Measurements from ENCODE around the gene NUP50.

The NUP50 gene

GRCh38 chr22:45197606-45198462 is 34.1 kb downstream of the NUP50 start:
- H3K4me3 ChIP-seq (ENCODE audit: low read length): no peak overlapping the region
- peaks cover 56% of the 10 kb centered on the region for H3K36me3 ChIP-seq (ENCODE audit: insufficient read depth, low read length)
- no peak overlapping the region for H3K9ac ChIP-seq (ENCODE audit: low read depth, low read length)
- H3K4me2 ChIP-seq (ENCODE audit: low read length): no peak overlapping the region
- H3K9me3 ChIP-seq (replicated peaks; ENCODE audit: low read length): no peaks in the 10 kb centered on the region
- H3K27me3 ChIP-seq (ENCODE audit: control insufficient read depth, insufficient read depth, low read length): no peaks in the 10 kb centered on the region
- H3K4me1 ChIP-seq (ENCODE audit: control insufficient read depth, insufficient read depth, low read length): peaks cover 8% of the 10 kb centered on the region

- H3K36me3 ChIP-seq (ENCODE audit: insufficient read depth, low read length): peaks cover 57% of the 10 kb centered on the region
- H3K9ac ChIP-seq (ENCODE audit: low read depth, low read length): no peak overlapping the region
Measured at GRCh38 chr22:45198463-45198795, 34.7 kb downstream of the NUP50 start.

DNA sequence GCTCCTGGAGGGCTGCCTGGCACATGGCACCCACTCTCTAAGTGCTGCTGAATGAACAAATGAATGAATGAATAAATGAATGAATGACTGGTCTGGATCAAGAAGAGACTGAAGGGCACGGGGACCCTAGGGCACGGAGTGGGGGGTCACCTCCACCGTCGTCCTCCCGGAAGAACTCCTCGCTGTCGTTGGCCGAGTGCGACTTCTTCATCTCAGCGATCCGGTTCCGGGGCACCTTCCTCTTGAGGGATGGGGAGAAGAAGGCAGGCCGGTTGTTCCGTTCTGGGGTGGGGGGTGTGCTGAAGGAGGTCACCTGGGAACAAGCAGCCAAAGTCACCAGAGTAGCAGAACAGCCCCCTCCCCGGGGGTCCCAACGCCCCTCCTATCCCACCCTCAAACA is 36.0 kb downstream of the NUP50 start:
- Histone ChIP-seq H3K4me2 (ENCODE audit: low read length) (no peak overlapping the region), H3K36me3 (ENCODE audit: insufficient read depth, low read length) (peaks cover 52% of the 10 kb centered on the region), H3K27me3 (ENCODE audit: control insufficient read depth, insufficient read depth, low read length) (no peaks in the 10 kb centered on the region), H3K4me3 (ENCODE audit: low read length) (no peak overlapping the region), H3K9me3 (replicated peaks; ENCODE audit: low read length) (no peaks in the 10 kb centered on the region), H3K4me1 (ENCODE audit: control insufficient read depth, insufficient read depth, low read length) (peaks cover 8% of the 10 kb centered on the region), H3K9ac (ENCODE audit: low read depth, low read length) (no peak overlapping the region)

More at GRCh38 chr22:45198463-45198795, 34.7 kb downstream of the NUP50 start:
- H3K27me3 ChIP-seq (ENCODE audit: control insufficient read depth, insufficient read depth, low read length): no peaks in the 10 kb centered on the region
- no peak overlapping the region for H3K4me2 ChIP-seq (ENCODE audit: low read length)
- peaks cover 8% of the 10 kb centered on the region for H3K4me1 ChIP-seq (ENCODE audit: control insufficient read depth, insufficient read depth, low read length)
- no peak overlapping the region for H3K4me3 ChIP-seq (ENCODE audit: low read length)
- H3K9me3 ChIP-seq (replicated peaks; ENCODE audit: low read length): no peaks in the 10 kb centered on the region

GRCh38 chr22:45200230-45200629 is 36.5 kb downstream of the NUP50 start:
- Histone ChIP-seq H3K4me3 (ENCODE audit: low read length) (no peak overlapping the region), H3K36me3 (ENCODE audit: insufficient read depth, low read length) (peaks cover 52% of the 10 kb centered on the region)

DNA sequence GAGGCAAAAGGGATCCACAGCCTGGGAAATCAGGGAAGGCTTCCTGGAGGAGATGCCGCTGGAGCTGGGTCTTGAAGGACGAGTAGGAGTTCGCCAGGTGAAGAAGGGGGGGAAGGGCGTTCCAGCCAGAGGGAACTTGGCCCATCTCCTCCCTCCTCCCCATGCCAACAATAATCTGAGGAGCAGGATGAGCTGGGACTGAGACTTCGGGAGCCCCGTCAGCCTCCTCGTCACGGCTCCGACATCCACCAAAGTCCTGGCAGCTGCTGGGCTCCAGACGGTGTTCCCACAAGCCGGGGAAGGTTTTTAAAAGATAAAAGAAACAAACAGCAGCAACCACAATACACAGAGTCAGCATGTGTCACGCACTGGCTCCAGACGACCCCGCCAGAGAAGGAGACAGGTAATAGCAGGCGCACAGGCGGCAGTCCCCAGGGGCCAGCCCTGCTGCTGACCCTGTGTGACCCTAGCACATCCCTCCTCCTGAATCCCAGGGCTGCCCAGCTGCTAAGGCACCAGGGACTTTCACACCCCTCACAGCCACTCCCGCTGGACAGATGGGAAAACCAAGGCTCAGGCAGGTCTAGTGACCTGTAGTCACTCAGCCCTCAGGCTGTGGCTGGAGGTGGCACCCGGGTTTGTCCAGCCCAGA is 37.3 kb downstream of the NUP50 start:
- H3K9me3 ChIP-seq (replicated peaks; ENCODE audit: low read length): no peaks in the 10 kb centered on the region
- no peak overlapping the region for H3K9ac ChIP-seq (ENCODE audit: low read depth, low read length)
- no peaks in the 10 kb centered on the region for H3K27me3 ChIP-seq (ENCODE audit: control insufficient read depth, insufficient read depth, low read length)
- H3K36me3 ChIP-seq (ENCODE audit: insufficient read depth, low read length): peaks cover 47% of the 10 kb centered on the region
- H3K4me2 ChIP-seq (ENCODE audit: low read length): no peak overlapping the region
- H3K4me3 ChIP-seq (ENCODE audit: low read length): no peak overlapping the region
- H3K4me1 ChIP-seq (ENCODE audit: control insufficient read depth, insufficient read depth, low read length): peaks cover 8% of the 10 kb centered on the region

More at GRCh38 chr22:45200230-45200629, 36.5 kb downstream of the NUP50 start:
- no peaks in the 10 kb centered on the region for H3K9me3 ChIP-seq (replicated peaks; ENCODE audit: low read length)
- no peak overlapping the region for H3K4me2 ChIP-seq (ENCODE audit: low read length)
- peaks cover 8% of the 10 kb centered on the region for H3K4me1 ChIP-seq (ENCODE audit: control insufficient read depth, insufficient read depth, low read length)
- H3K9ac ChIP-seq (ENCODE audit: low read depth, low read length): no peak overlapping the region
- H3K27me3 ChIP-seq (ENCODE audit: control insufficient read depth, insufficient read depth, low read length): no peaks in the 10 kb centered on the region

DNA sequence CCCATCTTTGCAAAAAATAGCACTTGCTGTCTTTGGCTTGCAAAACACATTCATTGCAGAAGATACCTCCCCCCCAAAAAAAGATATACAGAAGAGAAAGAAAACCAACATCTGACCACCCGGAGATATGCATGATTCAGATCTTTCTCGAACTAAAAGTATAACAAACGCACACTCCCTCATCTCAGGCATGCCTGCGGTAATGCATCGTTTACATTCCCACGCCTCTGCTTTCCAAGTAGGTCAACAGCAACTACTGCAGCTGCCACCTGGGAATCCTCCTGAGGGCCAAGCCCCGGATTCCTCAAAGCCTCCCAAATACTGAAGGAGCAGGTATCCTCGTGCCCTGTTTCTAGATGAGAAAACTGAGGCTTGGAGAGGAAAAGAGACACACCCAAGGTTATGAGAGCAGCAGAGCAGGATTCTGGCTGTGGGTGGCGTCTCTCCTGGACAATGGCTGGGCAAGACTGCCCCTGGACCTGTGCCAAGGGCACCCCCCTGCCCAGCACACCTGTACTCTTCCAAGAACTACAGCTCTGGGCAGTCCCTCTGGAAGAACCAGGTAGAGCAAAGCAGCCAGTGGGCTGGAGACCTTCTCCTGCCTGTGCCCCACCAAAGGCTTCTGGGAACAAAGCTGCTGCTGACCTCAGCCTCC is 38.1 kb downstream of the NUP50 start:
- no peaks in the 10 kb centered on the region for H3K27me3 ChIP-seq (ENCODE audit: control insufficient read depth, insufficient read depth, low read length)

DNA sequence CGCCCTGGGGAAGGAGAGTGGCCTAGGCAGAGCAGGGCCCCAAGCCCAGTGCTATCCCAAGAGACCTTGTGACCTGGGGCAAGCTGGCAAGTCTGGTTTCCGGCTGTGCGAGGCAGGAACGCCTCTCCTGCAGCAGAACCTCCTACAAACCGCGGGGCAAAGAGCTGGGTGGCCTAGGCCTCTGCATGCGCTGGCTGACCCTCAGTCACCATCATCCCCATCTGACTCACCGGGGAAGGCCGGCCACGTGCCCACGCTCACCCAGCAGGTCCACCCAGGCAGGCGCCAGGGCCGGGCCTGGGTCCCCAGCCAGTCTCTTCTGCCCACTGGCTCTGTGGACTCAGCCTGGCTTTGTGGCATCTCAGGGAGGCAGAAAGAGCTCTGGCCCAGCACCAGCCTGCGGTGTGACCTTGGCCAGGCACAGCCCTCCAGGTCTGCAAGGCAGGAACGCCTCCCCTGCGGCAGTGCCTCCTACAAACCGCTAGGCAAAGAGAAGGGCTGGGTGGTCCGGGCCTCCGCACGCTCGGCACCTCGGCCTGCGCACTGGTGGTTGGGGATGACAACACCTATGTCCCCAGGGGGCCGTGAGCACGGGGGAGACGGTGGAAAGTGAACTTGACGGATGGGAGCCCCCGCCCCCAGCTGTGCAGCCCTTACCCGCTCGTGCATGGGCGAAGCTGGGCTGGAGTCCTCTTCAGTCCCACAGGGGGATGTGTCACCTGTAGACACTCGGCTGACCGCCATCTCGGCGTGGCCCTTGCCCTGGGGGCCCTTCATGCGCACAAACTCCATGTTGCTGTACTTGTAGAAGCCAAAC is 38.8 kb downstream of the NUP50 start:
- Histone ChIP-seq H3K4me2 (ENCODE audit: low read length) (no peak overlapping the region), H3K4me3 (ENCODE audit: low read length) (no peak overlapping the region), H3K9me3 (replicated peaks; ENCODE audit: low read length) (no peaks in the 10 kb centered on the region), H3K9ac (ENCODE audit: low read depth, low read length) (no peak overlapping the region), H3K36me3 (ENCODE audit: insufficient read depth, low read length) (peaks cover 42% of the 10 kb centered on the region), H3K4me1 (ENCODE audit: control insufficient read depth, insufficient read depth, low read length) (peaks cover 8% of the 10 kb centered on the region), H3K27me3 (ENCODE audit: control insufficient read depth, insufficient read depth, low read length) (no peaks in the 10 kb centered on the region)

More for the DNA sequence above, 38.1 kb downstream of the NUP50 start:
- Histone ChIP-seq H3K4me2 (ENCODE audit: low read length) (no peak overlapping the region), H3K4me1 (ENCODE audit: control insufficient read depth, insufficient read depth, low read length) (peaks cover 8% of the 10 kb centered on the region), H3K36me3 (ENCODE audit: insufficient read depth, low read length) (peaks cover 43% of the 10 kb centered on the region), H3K9me3 (replicated peaks; ENCODE audit: low read length) (no peaks in the 10 kb centered on the region), H3K4me3 (ENCODE audit: low read length) (no peak overlapping the region), H3K9ac (ENCODE audit: low read depth, low read length) (no peak overlapping the region)

DNA sequence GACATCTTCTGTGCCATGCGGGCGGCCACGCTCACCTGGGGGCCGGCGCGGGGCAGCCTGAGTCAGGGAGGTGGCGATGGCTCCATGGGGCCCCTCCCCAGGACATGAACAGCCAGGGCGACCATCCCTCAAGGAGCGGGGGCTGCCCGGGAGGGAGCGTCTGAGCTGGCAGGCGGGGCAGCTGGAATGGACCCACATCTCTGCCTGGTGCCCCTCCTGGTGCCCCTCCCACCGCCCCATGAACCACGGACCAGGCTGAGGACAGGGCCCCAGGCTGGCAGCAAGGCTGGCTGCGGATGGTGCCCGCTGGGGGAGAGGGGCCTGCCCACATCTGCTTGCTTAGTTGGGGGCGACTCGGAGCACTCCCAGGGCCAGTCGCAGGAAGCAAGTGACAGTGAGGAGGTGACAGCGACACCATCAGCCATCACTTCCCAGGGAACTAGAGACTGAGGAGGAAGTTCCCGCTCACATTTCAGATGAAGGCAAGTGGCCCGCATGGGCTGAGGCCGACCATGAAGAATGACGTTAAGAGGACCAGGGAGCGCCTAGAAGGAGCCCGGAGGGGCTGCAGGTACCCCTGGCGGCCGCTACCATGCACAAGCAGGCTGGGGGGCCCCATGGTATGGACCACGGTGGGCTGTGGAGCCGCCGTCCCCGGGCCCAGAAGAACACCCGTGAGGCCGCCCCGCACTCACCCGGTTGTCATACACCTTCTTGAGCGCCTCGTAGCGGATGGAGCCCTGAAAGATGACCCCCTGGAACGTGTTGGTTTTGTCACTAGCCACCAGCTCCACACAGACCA is 39.6 kb downstream of the NUP50 start:
- Histone ChIP-seq H3K9ac (ENCODE audit: low read depth, low read length) (no peak overlapping the region), H3K36me3 (ENCODE audit: insufficient read depth, low read length) (peaks cover 34% of the 10 kb centered on the region), H3K4me2 (ENCODE audit: low read length) (no peak overlapping the region), H3K4me1 (ENCODE audit: control insufficient read depth, insufficient read depth, low read length) (peaks cover 14% of the 10 kb centered on the region), H3K9me3 (replicated peaks; ENCODE audit: low read length) (no peaks in the 10 kb centered on the region), H3K4me3 (ENCODE audit: low read length) (no peak overlapping the region), H3K27me3 (ENCODE audit: control insufficient read depth, insufficient read depth, low read length) (no peaks in the 10 kb centered on the region)

DNA sequence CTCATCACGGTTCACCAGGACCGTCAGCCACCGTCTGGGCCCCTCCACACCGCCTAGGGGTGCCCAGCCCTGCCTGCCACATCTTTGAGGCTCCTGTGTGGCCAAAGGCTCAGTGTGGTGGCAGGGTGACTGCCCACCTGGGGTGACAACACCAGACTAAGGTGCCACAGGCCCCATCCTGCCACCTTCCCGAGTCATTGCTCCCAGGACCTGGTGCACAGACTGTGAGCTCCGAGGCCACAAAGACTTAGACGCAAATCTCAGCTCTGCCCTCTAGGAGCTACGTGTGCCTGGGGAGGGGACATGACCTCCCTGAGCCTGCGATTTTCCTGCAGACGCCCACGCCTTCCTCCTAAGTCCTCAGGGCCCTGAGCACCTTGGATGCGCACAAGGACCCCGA is 40.5 kb downstream of the NUP50 start:
- H3K4me3 ChIP-seq (ENCODE audit: low read length): no peak overlapping the region
- H3K9ac ChIP-seq (ENCODE audit: low read depth, low read length): no peak overlapping the region
- H3K27me3 ChIP-seq (ENCODE audit: control insufficient read depth, insufficient read depth, low read length): no peaks in the 10 kb centered on the region
- no peak overlapping the region for H3K4me2 ChIP-seq (ENCODE audit: low read length)
- peaks cover 33% of the 10 kb centered on the region for H3K36me3 ChIP-seq (ENCODE audit: insufficient read depth, low read length)
- peaks cover 21% of the 10 kb centered on the region for H3K4me1 ChIP-seq (ENCODE audit: control insufficient read depth, insufficient read depth, low read length)
- H3K9me3 ChIP-seq (replicated peaks; ENCODE audit: low read length): no peaks in the 10 kb centered on the region

DNA sequence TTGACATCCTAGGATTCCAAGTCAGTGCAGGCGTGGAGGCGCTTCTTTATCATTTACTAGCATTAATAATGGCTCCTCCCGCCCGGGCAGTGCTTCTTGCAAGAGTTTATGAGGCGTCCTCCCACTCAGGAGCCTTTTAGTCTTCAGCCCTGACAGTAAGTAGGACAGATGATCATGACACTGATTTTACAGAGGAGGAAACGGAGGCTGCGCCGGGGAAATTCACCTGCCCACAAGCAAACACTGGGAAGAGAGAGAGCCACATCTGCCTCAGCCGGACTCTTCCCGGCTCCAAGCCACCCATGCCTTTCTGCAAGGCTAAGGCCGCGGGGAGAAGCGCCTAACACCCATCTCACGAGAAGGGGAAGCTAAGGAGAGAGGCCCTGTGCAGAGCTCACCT is 41.1 kb downstream of the NUP50 start:
- H3K9ac ChIP-seq (ENCODE audit: low read depth, low read length): no peak overlapping the region
- H3K36me3 ChIP-seq (ENCODE audit: insufficient read depth, low read length): peaks cover 28% of the 10 kb centered on the region
- H3K9me3 ChIP-seq (replicated peaks; ENCODE audit: low read length): no peaks in the 10 kb centered on the region
- no peak overlapping the region for H3K4me2 ChIP-seq (ENCODE audit: low read length)
- no peak overlapping the region for H3K4me3 ChIP-seq (ENCODE audit: low read length)
- H3K4me1 ChIP-seq (ENCODE audit: control insufficient read depth, insufficient read depth, low read length): peaks cover 27% of the 10 kb centered on the region
- H3K27me3 ChIP-seq (ENCODE audit: control insufficient read depth, insufficient read depth, low read length): no peaks in the 10 kb centered on the region
